HFF-Myc (cell line): ENCODE data around the gene OGFR.
"Not testable (repeated sequence)": the region's sequence is repeated elsewhere in the genome, so short reads cannot be mapped to it uniquely, and the experiment has no call there.

Experiments used
- DNase-seq: peaks from one replicate; pipeline ENCODE4 v3.0.0-alpha.2; 2011; ENCODE audit warnings: low read depth; ENCODE audit errors: extremely low read depth
- H3K4me3 ChIP-seq: replicated peaks from 2 replicates; pipeline ENCODE4 v1.5.1; 2011; ENCODE audit warnings: low read depth, mild to moderate bottlenecking, control low read depth, low read length
- TF ChIP-seq, protein P1 (sequence below): IDR thresholded peaks from 2 replicates; pipeline ENCODE4 v1.5.1; 2012; ENCODE audit warnings: mild to moderate bottlenecking, low read depth, low read length, control low read depth; ENCODE audit errors: missing control alignments

Gene OGFR

GRCh38 chr20:62850333-62850974 lies 45.8 kb downstream of the OGFR start:
- TF ChIP-seq, protein P1, sequence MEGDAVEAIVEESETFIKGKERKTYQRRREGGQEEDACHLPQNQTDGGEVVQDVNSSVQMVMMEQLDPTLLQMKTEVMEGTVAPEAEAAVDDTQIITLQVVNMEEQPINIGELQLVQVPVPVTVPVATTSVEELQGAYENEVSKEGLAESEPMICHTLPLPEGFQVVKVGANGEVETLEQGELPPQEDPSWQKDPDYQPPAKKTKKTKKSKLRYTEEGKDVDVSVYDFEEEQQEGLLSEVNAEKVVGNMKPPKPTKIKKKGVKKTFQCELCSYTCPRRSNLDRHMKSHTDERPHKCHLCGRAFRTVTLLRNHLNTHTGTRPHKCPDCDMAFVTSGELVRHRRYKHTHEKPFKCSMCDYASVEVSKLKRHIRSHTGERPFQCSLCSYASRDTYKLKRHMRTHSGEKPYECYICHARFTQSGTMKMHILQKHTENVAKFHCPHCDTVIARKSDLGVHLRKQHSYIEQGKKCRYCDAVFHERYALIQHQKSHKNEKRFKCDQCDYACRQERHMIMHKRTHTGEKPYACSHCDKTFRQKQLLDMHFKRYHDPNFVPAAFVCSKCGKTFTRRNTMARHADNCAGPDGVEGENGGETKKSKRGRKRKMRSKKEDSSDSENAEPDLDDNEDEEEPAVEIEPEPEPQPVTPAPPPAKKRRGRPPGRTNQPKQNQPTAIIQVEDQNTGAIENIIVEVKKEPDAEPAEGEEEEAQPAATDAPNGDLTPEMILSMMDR: no peak
- DNase-seq: no peak

DNA sequence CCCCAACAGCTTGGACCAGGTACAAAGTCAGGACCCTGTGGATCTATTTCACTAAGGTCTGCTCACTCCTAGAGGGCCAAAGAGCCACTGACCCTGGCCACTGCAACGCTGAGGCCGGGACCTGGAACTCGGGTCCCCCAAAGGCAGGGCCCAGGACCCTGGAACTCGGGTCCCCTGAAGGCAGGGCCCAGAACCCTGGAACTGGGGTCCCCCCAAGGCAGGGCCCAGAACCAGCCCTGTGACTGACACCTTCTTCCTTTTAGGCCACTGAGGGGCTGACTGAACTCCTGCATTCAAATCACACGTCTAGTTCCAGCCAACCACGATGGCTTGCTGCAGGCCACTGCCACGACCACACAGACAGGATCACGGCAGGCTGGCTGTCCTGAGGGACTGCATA lies 47.6 kb downstream of the OGFR start:
- no peak for DNase-seq
- no peak overlapping the region for H3K4me3 ChIP-seq
- TF ChIP-seq, protein P1: no peak

More at GRCh38 chr20:62850333-62850974, 45.8 kb downstream of the OGFR start:
- H3K4me3 ChIP-seq: no peak overlapping the region

GRCh38 chr20:62852841-62853240 lies 48.2 kb downstream of the OGFR start:
- no peak overlapping the region for H3K4me3 ChIP-seq
- no peak for DNase-seq
- TF ChIP-seq, protein P1: no peak

- DNase-seq, H3K4me3 ChIP-seq: not testable (repeated sequence)
These were observed 48.7 kb downstream of the OGFR start for GRCh38 chr20:62853304-62853703.

DNA sequence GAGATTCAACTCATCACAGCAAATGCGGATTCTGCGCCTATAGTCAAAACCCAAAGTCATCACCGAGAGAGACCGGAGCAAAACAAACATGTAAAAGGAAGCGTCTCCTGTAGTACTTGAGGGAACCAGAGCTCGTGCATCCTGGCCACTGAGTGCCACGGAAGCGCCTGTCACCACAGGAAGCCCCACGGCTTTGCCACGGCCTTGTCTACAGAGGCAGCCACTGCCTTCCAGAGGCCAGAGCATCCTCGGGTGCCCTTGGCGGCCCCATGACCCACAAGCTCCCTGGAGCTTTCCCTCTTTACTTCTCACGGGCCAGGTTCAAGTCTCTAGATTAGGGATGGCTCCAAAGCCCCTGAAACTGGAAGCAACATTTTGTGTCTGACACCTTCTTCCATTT lies 49.5 kb downstream of the OGFR start:
- no peak for DNase-seq
- no peak overlapping the region for H3K4me3 ChIP-seq
- TF ChIP-seq, protein P1: no peak

GRCh38 chr20:62855120-62855519 lies 50.5 kb downstream of the OGFR start:
- no peak overlapping the region for H3K4me3 ChIP-seq
- DNase-seq: no peak
- TF ChIP-seq, protein P1: no peak

DNA sequence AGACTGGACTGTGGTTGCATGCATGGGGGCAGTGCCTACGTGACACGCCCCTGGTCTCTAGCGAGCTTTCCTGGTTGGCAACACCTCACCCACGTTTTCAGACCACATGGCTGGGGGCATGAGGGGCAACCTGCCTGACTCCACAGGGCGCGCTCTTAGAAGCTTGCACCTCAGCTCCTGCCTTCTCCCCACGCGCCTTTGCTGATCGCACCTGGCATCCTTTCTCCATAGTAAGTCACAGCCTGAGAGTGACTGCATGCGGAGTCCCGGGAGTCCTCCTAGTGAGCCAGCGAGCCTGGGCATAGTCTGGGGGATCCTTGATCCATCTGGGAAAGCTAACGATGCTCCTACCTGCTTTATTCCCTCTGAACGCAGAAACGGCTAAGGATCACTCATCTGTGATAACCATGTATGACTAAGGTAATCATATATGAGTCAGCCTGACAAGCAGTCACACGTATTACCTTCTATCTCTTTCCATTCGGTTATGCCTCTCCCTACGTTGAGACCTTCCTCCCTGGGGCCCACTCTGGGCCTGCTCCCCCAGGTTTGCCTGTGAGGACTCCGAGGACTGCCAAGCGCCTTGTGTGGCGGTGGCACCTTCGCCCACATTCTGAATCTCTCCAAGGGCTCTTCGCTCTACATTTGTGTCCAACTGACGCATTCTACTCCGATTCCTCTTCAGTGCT lies 52.4 kb downstream of the OGFR start:
- TF ChIP-seq, protein P1: no peak
- H3K4me3 ChIP-seq: no peak overlapping the region
- no peak for DNase-seq
